Measurements from ENCODE around the gene ALAS1. TPM values are rescaled to one million over a fixed set of nuclear protein-coding genes. Genes with fewer than 3 reads are reported as not detected.

ALAS1 gene
- total RNA-seq, 3 donors from 2014 or later, result 67.2 to 103 (median 94.6) TPM

DNA sequence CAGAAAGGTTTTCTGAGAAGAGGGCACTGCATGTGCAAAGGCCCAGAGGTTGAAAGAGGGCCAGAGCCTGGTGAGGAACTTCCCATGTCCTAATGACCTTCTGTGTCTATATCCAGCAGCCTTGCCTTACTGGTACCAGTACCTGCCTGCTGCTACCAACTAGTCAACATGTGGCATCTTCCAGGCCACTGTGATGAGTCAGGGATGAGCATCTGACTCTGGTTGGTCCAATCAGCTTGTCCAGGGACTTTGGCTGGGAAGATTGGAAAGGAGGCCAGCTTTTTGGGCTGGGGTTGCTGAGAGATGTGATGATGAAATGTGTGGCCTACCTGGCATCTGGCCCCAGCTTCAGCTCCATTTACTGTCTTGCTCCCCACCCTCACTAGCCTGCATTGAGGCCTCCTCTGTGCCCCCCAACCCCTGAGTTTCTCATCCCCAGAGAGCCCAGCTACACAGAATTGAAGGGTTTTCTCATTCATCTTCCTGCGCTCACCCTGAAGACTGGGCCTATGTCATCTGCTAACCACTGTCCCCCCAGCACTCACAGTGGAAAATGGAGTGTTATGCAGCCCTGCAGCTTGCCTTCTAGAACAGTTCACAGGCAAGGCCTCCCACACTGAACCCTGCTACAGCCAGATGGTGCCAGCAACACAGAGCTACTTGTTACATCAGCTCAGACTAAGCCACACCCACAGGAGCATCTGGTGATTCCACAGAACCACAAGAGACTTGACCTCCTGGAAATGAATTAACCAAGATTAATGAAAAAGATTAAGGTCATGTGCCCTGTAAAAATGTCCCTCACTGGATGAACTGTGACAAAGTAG lies 42.3 kb downstream of the ALAS1 start:
- intact Hi-C loops (cut with DNase I, micrococcal nuclease), result no loop called here
- peaks cover 21% of the 10 kb centered on the region for H3K4me1 ChIP-seq (ENCODE audit: low read depth)
- H3K4me3 ChIP-seq, result no peak overlapping the region
- TF ChIP-seq, protein P1, sequence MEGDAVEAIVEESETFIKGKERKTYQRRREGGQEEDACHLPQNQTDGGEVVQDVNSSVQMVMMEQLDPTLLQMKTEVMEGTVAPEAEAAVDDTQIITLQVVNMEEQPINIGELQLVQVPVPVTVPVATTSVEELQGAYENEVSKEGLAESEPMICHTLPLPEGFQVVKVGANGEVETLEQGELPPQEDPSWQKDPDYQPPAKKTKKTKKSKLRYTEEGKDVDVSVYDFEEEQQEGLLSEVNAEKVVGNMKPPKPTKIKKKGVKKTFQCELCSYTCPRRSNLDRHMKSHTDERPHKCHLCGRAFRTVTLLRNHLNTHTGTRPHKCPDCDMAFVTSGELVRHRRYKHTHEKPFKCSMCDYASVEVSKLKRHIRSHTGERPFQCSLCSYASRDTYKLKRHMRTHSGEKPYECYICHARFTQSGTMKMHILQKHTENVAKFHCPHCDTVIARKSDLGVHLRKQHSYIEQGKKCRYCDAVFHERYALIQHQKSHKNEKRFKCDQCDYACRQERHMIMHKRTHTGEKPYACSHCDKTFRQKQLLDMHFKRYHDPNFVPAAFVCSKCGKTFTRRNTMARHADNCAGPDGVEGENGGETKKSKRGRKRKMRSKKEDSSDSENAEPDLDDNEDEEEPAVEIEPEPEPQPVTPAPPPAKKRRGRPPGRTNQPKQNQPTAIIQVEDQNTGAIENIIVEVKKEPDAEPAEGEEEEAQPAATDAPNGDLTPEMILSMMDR (IDR thresholded peaks at IDR 0.05), result no peak
- H3K9me3 ChIP-seq, result no peaks in the 10 kb centered on the region
- peak; percentile 29 to 56 (median 53) for DNase-seq
- no peaks in the 10 kb centered on the region for H3K36me3 ChIP-seq (ENCODE audit: low read depth)
- ATAC-seq, result peak; percentile 20

GRCh38 chr3:52240886-52241370 lies 43.0 kb downstream of the ALAS1 start:
- Histone ChIP-seq H3K9me3 (no peaks in the 10 kb centered on the region), H3K4me3 (no peak overlapping the region), H3K36me3 (ENCODE audit: low read depth) (no peaks in the 10 kb centered on the region), H3K4me1 (ENCODE audit: low read depth) (peaks cover 23% of the 10 kb centered on the region)
- intact Hi-C loops (cut with DNase I, micrococcal nuclease), result no loop called here
- TF ChIP-seq, protein P1 (IDR thresholded peaks at IDR 0.05), result no peak
- DNase-seq, result no peak
- no peak for ATAC-seq

GRCh38 chr3:52242039-52242438 lies 44.1 kb downstream of the ALAS1 start:
- intact Hi-C loops (cut with DNase I, micrococcal nuclease), result no loop called here
- Histone ChIP-seq H3K4me3 (no peak overlapping the region), H3K36me3 (ENCODE audit: low read depth) (no peaks in the 10 kb centered on the region), H3K9me3 (no peaks in the 10 kb centered on the region), H3K4me1 (ENCODE audit: low read depth) (peaks cover 24% of the 10 kb centered on the region)
- ATAC-seq, result no peak
- no peak for DNase-seq
- TF ChIP-seq, protein P1 (IDR thresholded peaks at IDR 0.05), result no peak

DNA sequence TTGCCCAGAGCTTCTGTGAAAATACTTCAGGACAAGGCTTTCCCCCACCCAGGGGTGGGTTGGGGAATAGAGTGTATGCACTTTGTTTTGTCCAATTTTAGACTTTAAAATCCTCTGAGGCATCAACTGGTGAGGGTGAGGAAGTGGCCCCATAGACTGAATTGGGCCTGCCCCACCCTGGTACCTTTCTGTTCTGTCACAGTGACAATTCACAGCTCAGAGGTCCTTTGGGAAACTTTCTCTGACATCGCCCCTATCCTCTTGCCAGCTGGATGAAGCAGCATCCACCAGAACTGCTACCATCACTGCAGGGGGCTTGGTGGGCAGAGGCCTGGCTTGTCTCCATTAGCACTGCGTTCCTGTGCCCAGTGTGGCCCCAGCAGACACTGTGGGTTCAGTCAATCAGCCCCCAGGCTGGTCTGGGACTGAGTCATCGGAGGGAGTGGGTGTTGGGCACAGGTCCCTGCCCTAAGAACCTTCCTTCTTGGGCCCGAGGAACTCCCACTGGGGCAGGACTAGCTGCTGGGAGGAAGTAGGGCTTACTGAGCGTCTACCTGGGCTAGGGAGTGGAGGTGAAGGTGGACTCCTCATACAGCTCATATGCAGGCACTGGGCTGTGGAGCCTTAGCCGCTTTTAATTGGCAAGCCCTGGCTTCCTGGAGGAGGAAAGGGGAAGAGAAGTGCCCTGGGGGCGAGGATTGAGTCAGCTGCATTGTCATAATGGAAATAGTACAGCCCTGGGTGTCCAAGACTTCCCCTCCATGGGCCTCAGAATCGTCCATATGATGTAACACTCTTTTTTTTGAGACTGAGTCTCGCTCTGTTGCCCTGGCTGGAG lies 46.0 kb downstream of the ALAS1 start:
- H3K4me1 ChIP-seq (ENCODE audit: low read depth), result peaks cover 11% of the 10 kb centered on the region
- intact Hi-C loops (cut with DNase I, micrococcal nuclease), result no loop called here
- ATAC-seq (no peak), DNase-seq (peak in 2 of 3 donors; percentile 27 to 60)
- H3K9me3 ChIP-seq, result no peaks in the 10 kb centered on the region
- no peak overlapping the region for H3K4me3 ChIP-seq
- TF ChIP-seq, protein P1 (IDR thresholded peaks at IDR 0.05), result no peak
- H3K36me3 ChIP-seq (ENCODE audit: low read depth), result no peaks in the 10 kb centered on the region

DNA sequence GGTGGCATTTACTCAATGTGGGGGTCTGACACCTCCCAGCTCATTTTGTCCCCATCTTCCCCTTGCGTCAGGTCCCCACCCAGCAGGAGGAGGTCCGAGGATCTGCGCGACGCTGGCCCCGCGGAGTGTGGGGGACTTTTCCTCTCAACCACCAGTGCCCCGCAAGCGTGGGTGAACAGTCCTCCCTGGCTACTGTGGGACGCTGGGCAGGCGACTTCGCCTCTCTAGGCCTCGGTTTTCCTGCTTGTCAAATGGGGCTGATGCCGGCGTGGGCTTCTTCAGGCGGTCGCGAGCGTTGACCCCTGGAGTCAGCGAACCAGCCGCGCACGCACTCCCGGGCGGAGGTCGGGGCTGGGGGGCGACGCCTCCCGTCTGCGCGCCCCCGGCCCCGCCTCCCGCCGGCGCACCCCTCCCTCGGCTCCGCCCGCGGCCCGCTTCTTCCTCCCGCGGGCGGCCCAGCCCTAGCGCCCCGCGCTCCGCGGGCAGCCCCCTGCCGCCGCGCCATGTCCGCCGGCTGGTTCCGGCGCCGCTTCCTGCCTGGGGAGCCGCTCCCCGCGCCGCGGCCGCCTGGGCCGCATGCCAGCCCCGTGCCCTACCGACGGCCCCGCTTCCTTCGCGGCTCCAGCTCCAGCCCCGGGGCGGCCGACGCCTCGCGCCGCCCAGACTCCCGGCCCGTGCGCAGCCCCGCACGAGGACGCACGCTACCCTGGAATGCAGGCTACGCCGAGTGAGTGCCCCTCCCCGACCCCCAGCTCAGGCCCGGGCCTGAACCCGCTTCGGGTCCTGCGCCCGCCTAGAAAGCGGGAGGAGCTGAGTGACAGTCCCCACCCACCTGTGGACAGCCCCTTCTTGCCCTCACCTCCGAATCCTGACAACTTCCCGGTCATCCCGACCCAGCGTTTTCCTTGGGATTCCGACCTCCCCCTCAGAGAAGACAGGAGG lies 47.6 kb downstream of the ALAS1 start, which contains the start of gene PPM1M:
TSS of gene PPM1M (plus strand) at position 438 of the 942 bp plus-strand sequence. CDS start at position 504, 66 bp downstream.
- intact Hi-C loops (cut with DNase I, micrococcal nuclease), result no loop called here
- H3K9me3 ChIP-seq, result no peaks in the 10 kb centered on the region
- TF ChIP-seq, protein P1 (IDR thresholded peaks at IDR 0.05), result no peak
- peak; percentile 56 to 76 (median 72) for DNase-seq
- H3K4me1 ChIP-seq (ENCODE audit: low read depth), result peaks cover 5% of the 10 kb centered on the region
- ATAC-seq, result peak; percentile 68
- no peaks in the 10 kb centered on the region for H3K36me3 ChIP-seq (ENCODE audit: low read depth)
- peak within 1 kb of the TSS; percentile 30 for H3K4me3 ChIP-seq

Data from mucosa of descending colon (tissue), 3 donors.